Frontal cortex (tissue), 4 donors: ENCODE data around the gene SRMS. TPM values are rescaled to one million over a fixed set of nuclear protein-coding genes. Genes with fewer than 3 reads are reported as not detected.

Experiments
- DNase-seq, 2 donors: peaks; one replicate each; pipeline ENCODE4 v3.0.0; 2012; ENCODE audit warnings: low spot score in 2 of 2
- FAIRE-seq: peaks from 2 replicates; lab custom pipeline; 2012; peaks lifted over from hg19 to GRCh38; lab: Jason Lieb, UNC
- total RNA-seq: library from RNA; depleted of rRNA; stranded (reverse); fragments of >200 nt; gene quantifications from one replicate; pipeline ENCODE4 v1.2.3, GENCODE V29; 2014
- donor health status: control.
- donor health status: control.
- donor health status: control.

Gene SRMS
- total RNA-seq, 1 donor from 2014 or later: not detected

- no peak for DNase-seq
- FAIRE-seq: no peak
Observed at GRCh38 chr20:63555661-63556381, 8.3 kb upstream of the SRMS start.

- DNase-seq (no peak), FAIRE-seq (no peak)
Observed at GRCh38 chr20:63554361-63555278, 7.1 kb upstream of the SRMS start.

- no peak for FAIRE-seq
- DNase-seq: no peak
Observed at GRCh38 chr20:63553933-63554290, 6.4 kb upstream of the SRMS start, which contains the start of gene FNDC11. TSS of gene FNDC11 (plus strand) at chr20:63554159. CDS start at chr20:63555664, 1,505 bp downstream.

GRCh38 chr20:63553251-63553932, 5.8 kb upstream of the SRMS start:
- FAIRE-seq (no peak), DNase-seq (peak in 1 of 2 donors; percentile 75)

- no peak for DNase-seq
- no peak for FAIRE-seq
Observed at GRCh38 chr20:63552481-63553249, 5.1 kb upstream of the SRMS start.

GRCh38 chr20:63551068-63551467, 3.5 kb upstream of the SRMS start:
- DNase-seq: no peak
- FAIRE-seq: no peak

- no peak for FAIRE-seq
- no peak for DNase-seq
Observed at GRCh38 chr20:63549679-63550282, 2.2 kb upstream of the SRMS start.

GRCh38 chr20:63549019-63549418, 1.5 kb upstream of the SRMS start:
- no peak for FAIRE-seq
- no peak for DNase-seq

- FAIRE-seq: no peak
- DNase-seq: no peak
Observed at GRCh38 chr20:63548542-63548941, 993 bp upstream of the SRMS start.

- no peak for FAIRE-seq
Observed at GRCh38 chr20:63546956-63547724, 409 bp downstream of the SRMS start.

GRCh38 chr20:63546256-63546955, 1.1 kb downstream of the SRMS start:
- DNase-seq (no peak), FAIRE-seq (no peak)

More at GRCh38 chr20:63546956-63547724, 409 bp downstream of the SRMS start:
- DNase-seq: no peak

GRCh38 chr20:63545814-63546213, 1.7 kb downstream of the SRMS start:
- FAIRE-seq: no peak
- no peak for DNase-seq

GRCh38 chr20:63544958-63545516, 2.5 kb downstream of the SRMS start:
- DNase-seq: no peak
- no peak for FAIRE-seq

GRCh38 chr20:63544241-63544957, 3.1 kb downstream of the SRMS start:
- FAIRE-seq (no peak), DNase-seq (no peak)

- no peak for FAIRE-seq
- no peak for DNase-seq
Observed at GRCh38 chr20:63543733-63544132, 3.8 kb downstream of the SRMS start.

- no peak for FAIRE-seq
Observed at GRCh38 chr20:63543131-63543530, 4.4 kb downstream of the SRMS start.

GRCh38 chr20:63542696-63543095, 4.9 kb downstream of the SRMS start:
- FAIRE-seq: no peak
- no peak for DNase-seq

More at GRCh38 chr20:63543131-63543530, 4.4 kb downstream of the SRMS start:
- DNase-seq: no peak
